ENCODE results near the gene GADD45B. TPM values are rescaled to one million over a fixed set of nuclear protein-coding genes. Genes with fewer than 3 reads are reported as not detected.

GADD45B gene
- polyA plus RNA-seq, 3 donors = 67.4 to 505 (median 76.2) TPM

DNA sequence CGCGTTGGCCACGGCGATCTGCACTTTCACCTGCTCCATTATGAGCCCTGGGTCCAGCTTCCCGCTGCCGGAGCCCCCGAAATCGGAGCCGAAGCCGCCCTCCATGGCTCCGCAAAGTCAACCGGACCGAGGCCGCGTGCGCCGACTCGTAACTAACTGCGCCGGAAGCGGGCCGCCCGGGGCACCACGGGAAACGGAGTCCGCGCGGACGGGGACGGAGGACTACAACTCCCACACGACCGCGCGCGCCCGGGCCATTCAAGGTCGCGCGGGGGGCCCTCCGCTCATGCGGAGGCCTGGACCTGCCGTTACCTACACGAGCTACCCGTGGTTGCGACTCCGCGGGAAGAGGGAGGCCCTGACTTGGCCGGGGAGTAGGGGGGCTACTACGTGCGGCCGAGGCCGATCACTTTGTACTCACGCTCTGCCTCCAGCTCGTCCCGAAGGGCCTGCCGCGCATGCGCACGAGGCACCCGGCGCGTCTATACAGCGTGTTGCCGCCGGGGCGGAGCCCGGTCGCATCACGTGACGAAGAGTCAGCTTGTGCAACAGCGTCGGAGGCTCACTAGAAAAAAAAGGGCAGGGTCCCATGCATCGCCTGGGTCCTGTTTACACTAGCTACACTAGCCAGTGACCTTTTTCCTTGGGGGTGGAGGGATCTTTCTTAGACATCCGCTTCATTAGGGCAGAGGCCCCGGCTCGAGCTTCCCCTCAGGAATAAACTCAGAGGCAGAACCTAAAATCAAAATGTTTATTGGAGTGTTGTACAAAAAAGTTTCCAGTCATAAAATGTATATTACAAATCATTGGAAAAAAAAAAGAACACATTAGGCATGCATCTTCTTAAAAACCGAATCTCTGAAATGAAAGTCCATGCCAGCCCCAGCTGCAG lies 48.3 kb upstream of the GADD45B start, which contains the start of gene TIMM13:
Gene TIMM13 (minus strand): TSS at position 158 of the 892 bp plus-strand sequence. CDS start 53 bp downstream, at position 105.
- peak within 1 kb of the TSS; percentile 90 to 99 (median 97) for H3K27ac Mint-ChIP-seq
- H3K4me1 Mint-ChIP-seq = peaks cover 19% of the 10 kb centered on the region
- Histone ChIP-seq H3K9me3 (replicated peaks in 1 of 2; ENCODE audit: control insufficient read depth in 1 of 2, insufficient read depth in 1 of 2, low read length in 2 of 2) (no peaks in the 10 kb centered on the region), H3K27ac (ENCODE audit: low read depth in 1 of 2, low read length in 2 of 2) (peak within 1 kb of the TSS; percentile 78 to 95), H3K36me3 (replicated peaks in 1 of 2; ENCODE audit: control insufficient read depth in 1 of 2, insufficient read depth in 2 of 2, low read length in 2 of 2) (peaks cover 12 to 47% of the 10 kb centered on the region in 2 donors), H2AFZ (ENCODE audit: insufficient read depth, low read depth, low read length, poor library complexity, severe bottlenecking) (peak within 1 kb of the TSS; percentile 91), H3K27me3 (ENCODE audit: control insufficient read depth in 2 of 2, insufficient read depth in 2 of 2, low read length in 2 of 2) (no peaks in the 10 kb centered on the region), H3K4me2 (replicated peaks; ENCODE audit: extremely low read depth, low read length, poor library complexity, severe bottlenecking) (peak within 1 kb of the TSS; percentile 81), H4K20me1 (ENCODE audit: insufficient read depth, low read length) (peaks cover 32% of the 10 kb centered on the region), H3K4me1 (ENCODE audit: control insufficient read depth in 1 of 2, insufficient read depth in 2 of 2, low read length in 2 of 2) (peaks cover 21 to 28% of the 10 kb centered on the region in 2 donors), H3K4me3 (replicated peaks in 1 of 3; ENCODE audit: low read depth in 2 of 3, low read length in 3 of 3) (peak within 1 kb of the TSS; percentile 64 to 88 (median 71)), H3K9ac (ENCODE audit: insufficient read depth, low read length, poor library complexity, severe bottlenecking) (peak within 1 kb of the TSS; percentile 87), H3K79me2 (ENCODE audit: insufficient read depth, low read length) (peaks cover 21% of the 10 kb centered on the region)
- H3K27me3 Mint-ChIP-seq (ENCODE audit: low read depth in 3 of 3) = peaks cover 0 to 2% (median 0%) of the 10 kb centered on the region in 3 donors
- H3K4me3 Mint-ChIP-seq = peak within 1 kb of the TSS; percentile 83 to 95
- H3K36me3 Mint-ChIP-seq = peaks cover 10 to 38% of the 10 kb centered on the region in 2 donors
- under 1% methylated on average over 59 of the region's 77 CpGs for WGBS (ENCODE audit: insufficient coverage)
- TF ChIP-seq, protein P1, sequence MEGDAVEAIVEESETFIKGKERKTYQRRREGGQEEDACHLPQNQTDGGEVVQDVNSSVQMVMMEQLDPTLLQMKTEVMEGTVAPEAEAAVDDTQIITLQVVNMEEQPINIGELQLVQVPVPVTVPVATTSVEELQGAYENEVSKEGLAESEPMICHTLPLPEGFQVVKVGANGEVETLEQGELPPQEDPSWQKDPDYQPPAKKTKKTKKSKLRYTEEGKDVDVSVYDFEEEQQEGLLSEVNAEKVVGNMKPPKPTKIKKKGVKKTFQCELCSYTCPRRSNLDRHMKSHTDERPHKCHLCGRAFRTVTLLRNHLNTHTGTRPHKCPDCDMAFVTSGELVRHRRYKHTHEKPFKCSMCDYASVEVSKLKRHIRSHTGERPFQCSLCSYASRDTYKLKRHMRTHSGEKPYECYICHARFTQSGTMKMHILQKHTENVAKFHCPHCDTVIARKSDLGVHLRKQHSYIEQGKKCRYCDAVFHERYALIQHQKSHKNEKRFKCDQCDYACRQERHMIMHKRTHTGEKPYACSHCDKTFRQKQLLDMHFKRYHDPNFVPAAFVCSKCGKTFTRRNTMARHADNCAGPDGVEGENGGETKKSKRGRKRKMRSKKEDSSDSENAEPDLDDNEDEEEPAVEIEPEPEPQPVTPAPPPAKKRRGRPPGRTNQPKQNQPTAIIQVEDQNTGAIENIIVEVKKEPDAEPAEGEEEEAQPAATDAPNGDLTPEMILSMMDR (IDR thresholded peaks at IDR 0.05) = no peak
- H3K9me3 Mint-ChIP-seq = no peaks in the 10 kb centered on the region
- intact Hi-C loops (cut with micrococcal nuclease) = loop anchor here in 1 of 2 donors (2.0 kb wide), 1 partner anchor 29 kb away; the partner anchor contains the start of gene LMNB2
- peak; percentile 96 for DNase-seq

DNA sequence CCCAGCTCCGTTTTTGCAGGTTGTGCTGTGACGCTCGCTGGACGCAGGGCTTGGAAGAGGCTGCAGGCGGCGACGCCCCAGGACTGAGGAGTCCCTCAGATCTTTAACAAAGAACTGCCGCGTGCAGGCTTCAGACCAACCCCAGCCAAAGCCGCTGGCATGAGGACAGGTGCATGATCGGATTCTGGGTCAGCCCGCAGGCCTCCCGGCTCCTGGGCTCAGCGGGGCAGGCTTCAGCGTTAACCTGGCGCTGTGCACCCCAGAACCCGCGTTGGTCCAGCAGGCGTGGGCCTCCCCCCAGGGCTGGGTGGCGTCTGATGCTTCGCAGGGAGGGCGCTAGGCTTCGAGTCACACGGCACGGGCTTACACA lies 47.6 kb upstream of the GADD45B start:
- Histone ChIP-seq H3K36me3 (replicated peaks in 1 of 2; ENCODE audit: control insufficient read depth in 1 of 2, insufficient read depth in 2 of 2, low read length in 2 of 2) (peaks cover 12 to 47% of the 10 kb centered on the region in 2 donors), H3K79me2 (ENCODE audit: insufficient read depth, low read length) (peaks cover 21% of the 10 kb centered on the region), H3K27me3 (ENCODE audit: control insufficient read depth in 2 of 2, insufficient read depth in 2 of 2, low read length in 2 of 2) (no peaks in the 10 kb centered on the region), H4K20me1 (ENCODE audit: insufficient read depth, low read length) (peaks cover 32% of the 10 kb centered on the region), H3K9me3 (replicated peaks in 1 of 2; ENCODE audit: control insufficient read depth in 1 of 2, insufficient read depth in 1 of 2, low read length in 2 of 2) (no peaks in the 10 kb centered on the region), H3K27ac (ENCODE audit: low read depth in 1 of 2, low read length in 2 of 2) (peak overlapping the region; percentile 78 to 95), H2AFZ (ENCODE audit: insufficient read depth, low read depth, low read length, poor library complexity, severe bottlenecking) (peak overlapping the region; percentile 91), H3K9ac (ENCODE audit: insufficient read depth, low read length, poor library complexity, severe bottlenecking) (peak overlapping the region; percentile 87), H3K4me2 (replicated peaks; ENCODE audit: extremely low read depth, low read length, poor library complexity, severe bottlenecking) (peak overlapping the region; percentile 81), H3K4me1 (ENCODE audit: control insufficient read depth in 1 of 2, insufficient read depth in 2 of 2, low read length in 2 of 2) (peaks cover 21 to 28% of the 10 kb centered on the region in 2 donors), H3K4me3 (replicated peaks in 1 of 3; ENCODE audit: low read depth in 2 of 3, low read length in 3 of 3) (peak overlapping the region in 2 of 3 experiments; percentile 71 to 88)
- Mint-ChIP-seq H3K36me3 (peaks cover 10 to 38% of the 10 kb centered on the region in 2 donors), H3K4me3 (peak overlapping the region; percentile 83 to 95), H3K9me3 (no peaks in the 10 kb centered on the region), H3K4me1 (peaks cover 17% of the 10 kb centered on the region), H3K27ac (peak overlapping the region; percentile 90 to 99 (median 97)), H3K27me3 (ENCODE audit: low read depth in 3 of 3) (peaks cover 0 to 2% (median 0%) of the 10 kb centered on the region in 3 donors)
- WGBS (ENCODE audit: insufficient coverage) = 69% methylated on average over 25 of the region's 25 CpGs
- DNase-seq = peak in 1 of 3 donors; percentile 7
- TF ChIP-seq, protein P1 (IDR thresholded peaks at IDR 0.05) = no peak
- intact Hi-C loops (cut with micrococcal nuclease) = no loop called here

Measured in CD14-positive monocyte (primary cell).